Prostate gland (tissue), 2 donors: ENCODE measurements around the gene HDAC4. TPM values are rescaled to one million over a fixed set of nuclear protein-coding genes. Genes with fewer than 3 reads are reported as not detected.

Experiments
- DNase-seq: peaks from one replicate; pipeline ENCODE4 v3.0.0-alpha.2; 2019; ENCODE audit warnings: low spot score
- H3K27ac ChIP-seq, 2 donors: fragments of 200-600 bp; sonication (generic); 2 replicates each; pipeline ENCODE4 v1.5.1; 2017 to 2019
- H3K27me3 ChIP-seq: fragments of 200-600 bp; sonication (generic); replicated peaks from 2 replicates; pipeline ENCODE4 v1.5.1; 2019; ENCODE audit not compliant: insufficient read depth
- H3K36me3 ChIP-seq, 2 donors: fragments of 200-600 bp; sonication (generic); 1 replicate in 1 of 2; 2 replicates in 1 of 2; pipeline versions ENCODE4 v1.5.1 to v1.8.1; 2017 to 2019
- H3K4me1 ChIP-seq: fragments of 200-600 bp; sonication (generic); replicated peaks from 2 replicates; pipeline ENCODE4 v1.5.1; 2019
- H3K4me3 ChIP-seq, 2 donors: fragments of 200-600 bp; sonication (generic); 2 replicates each; pipeline ENCODE4 v1.5.1; 2017 to 2019
- H3K9me3 ChIP-seq: fragments of 200-600 bp; sonication (generic); 2 replicates; pipeline ENCODE4 v1.5.1; 2017
- POLR2A ChIP-seq: fragments of 450-650 bp; IDR thresholded peaks from one replicate; pipeline ENCODE4 v1.6.1; 2016; ENCODE audit warnings: antibody characterized with exemption, mild to moderate bottlenecking
- POLR2AphosphoS5 ChIP-seq: sonication (generic); formaldehyde crosslinking; IDR thresholded peaks from one replicate; pipeline ENCODE4 v1.6.1; 2017; ENCODE audit warnings: antibody characterized with exemption
- WGBS: methylation state at CpG from one replicate; pipeline ENCODE4 v1.1.5; 2018; 5-methylcytosine and 5-hydroxymethylcytosine counted together
- intact Hi-C: fragments of 100-400 bp; cut with DNase I; formaldehyde crosslinking; loops from one replicate; pipeline ENCODE4 v1.14.2; 2022
- total RNA-seq, 2 donors: library from RNA; depleted of rRNA; stranded (reverse); fragments of >200 nt; gene quantifications; one replicate each; pipeline ENCODE4 v1.1.0, GENCODE V29; 2016
- TF ChIP-seq, protein P1 (sequence below), 4 experiments: fragments of 200-600 bp in 2 of 4; fragments of 450-650 bp in 2 of 4; sonication (generic) in 2 of 4; IDR thresholded peaks; 1 replicate in 3 of 4; 2 replicates in 1 of 4; pipeline ENCODE4 v1.5.1; 2016 to 2019; ENCODE audit warnings: antibody characterized with exemption in 4 of 4, mild to moderate bottlenecking in 2 of 4, moderate library complexity in 2 of 4

Gene HDAC4
- total RNA-seq, 2 donors from 2014 or later: 41.8 to 44.2 TPM

DNA sequence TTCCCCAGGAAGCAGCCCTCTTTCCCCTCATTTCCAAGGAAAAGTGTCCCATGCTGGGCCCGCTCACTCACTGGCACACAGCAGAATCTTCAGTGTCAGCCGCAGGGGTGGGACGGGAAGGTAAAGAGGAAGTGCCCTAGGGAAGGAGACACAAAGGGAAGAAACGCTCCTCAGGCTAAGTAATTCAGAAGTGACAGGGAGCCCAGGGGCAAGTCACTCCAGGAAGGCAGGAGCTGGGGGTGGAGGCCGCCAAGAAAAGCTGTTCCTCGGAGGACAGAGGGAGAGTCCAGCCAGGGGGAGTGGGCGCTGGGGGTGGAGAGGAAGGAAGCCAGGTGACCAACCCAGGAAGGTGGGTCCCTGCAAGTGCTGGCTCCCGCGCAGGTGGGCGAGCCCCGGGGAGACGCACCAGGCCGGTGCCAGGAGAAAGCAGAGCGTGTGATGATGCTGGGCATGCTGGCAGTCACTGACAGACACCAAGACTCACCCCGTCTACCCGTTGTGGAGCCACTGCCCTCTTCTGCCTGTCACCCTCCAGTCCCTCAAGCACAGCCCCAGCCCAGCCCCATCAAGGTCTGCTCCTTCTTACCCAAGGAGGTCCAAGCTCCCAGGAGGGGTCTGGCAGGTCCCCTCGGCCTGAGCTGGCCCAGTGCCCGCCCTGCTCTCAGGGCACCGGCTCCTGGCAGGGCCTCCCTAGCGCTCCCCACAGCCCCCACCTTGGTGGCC lies 21.7 kb downstream of the HDAC4 start:
- no peak overlapping the region for H3K4me3 ChIP-seq
- intact Hi-C loops: no loop called here
- no peaks in the 10 kb centered on the region for H3K27me3 ChIP-seq
- no peaks in the 10 kb centered on the region for H3K36me3 ChIP-seq
- no peaks in the 10 kb centered on the region for H3K4me1 ChIP-seq
- TF ChIP-seq POLR2AphosphoS5: no peak
- TF ChIP-seq, protein P1, sequence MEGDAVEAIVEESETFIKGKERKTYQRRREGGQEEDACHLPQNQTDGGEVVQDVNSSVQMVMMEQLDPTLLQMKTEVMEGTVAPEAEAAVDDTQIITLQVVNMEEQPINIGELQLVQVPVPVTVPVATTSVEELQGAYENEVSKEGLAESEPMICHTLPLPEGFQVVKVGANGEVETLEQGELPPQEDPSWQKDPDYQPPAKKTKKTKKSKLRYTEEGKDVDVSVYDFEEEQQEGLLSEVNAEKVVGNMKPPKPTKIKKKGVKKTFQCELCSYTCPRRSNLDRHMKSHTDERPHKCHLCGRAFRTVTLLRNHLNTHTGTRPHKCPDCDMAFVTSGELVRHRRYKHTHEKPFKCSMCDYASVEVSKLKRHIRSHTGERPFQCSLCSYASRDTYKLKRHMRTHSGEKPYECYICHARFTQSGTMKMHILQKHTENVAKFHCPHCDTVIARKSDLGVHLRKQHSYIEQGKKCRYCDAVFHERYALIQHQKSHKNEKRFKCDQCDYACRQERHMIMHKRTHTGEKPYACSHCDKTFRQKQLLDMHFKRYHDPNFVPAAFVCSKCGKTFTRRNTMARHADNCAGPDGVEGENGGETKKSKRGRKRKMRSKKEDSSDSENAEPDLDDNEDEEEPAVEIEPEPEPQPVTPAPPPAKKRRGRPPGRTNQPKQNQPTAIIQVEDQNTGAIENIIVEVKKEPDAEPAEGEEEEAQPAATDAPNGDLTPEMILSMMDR (IDR thresholded peaks at IDR 0.05): no peak
- no peak for TF ChIP-seq POLR2A
- 72% methylated on average over 20 of the region's 20 CpGs for WGBS
- DNase-seq: no peak
- H3K27ac ChIP-seq: no peak overlapping the region
- no peaks in the 10 kb centered on the region for H3K9me3 ChIP-seq

DNA sequence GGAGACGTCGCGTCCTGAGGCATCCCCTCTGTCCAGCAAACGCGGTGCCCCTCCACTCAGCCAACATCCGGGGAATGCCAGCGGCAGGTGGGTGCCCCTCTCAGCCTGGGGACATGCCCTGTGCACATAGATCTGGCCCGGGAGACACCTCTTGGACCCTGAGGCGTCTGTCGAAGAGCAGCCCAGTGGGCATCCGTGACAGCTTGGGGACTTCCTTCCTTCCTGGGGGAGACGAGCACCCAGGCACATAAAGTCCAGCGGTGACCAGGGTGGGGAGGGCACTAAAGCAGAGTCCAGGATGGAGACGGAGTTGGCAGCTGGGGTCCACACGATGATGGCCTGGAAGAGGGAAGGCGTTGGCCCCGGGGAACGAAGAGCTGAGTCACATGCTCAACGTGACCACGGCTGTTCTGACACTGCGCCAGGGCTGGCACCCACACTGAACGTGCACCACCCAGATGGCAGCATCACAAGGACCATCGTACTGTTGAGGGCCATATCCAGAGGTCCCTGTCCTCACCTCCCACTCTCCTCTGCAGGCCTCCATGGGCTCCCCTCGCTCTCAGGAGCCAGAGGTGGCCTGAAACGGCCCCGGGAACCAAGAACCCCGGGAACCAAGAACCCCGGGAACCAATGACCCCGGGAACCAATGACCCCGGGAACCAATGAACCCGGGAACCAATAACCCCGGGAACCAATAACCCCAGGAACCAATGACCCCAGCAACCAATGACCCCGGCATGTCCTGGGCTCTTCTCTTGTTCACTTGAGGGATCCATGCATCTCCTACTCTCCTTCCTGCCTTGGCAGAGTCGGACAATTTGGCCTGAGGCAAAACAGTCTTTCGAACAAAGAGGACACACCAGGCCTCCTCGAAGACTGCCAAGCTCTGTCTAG lies 22.6 kb downstream of the HDAC4 start:
- Histone ChIP-seq H3K4me3 (no peak overlapping the region), H3K27ac (no peak overlapping the region), H3K36me3 (no peaks in the 10 kb centered on the region), H3K27me3 (no peaks in the 10 kb centered on the region), H3K4me1 (no peaks in the 10 kb centered on the region), H3K9me3 (no peaks in the 10 kb centered on the region)
- intact Hi-C loops: no loop called here
- DNase-seq: no peak
- TF ChIP-seq, protein P1 (IDR thresholded peaks at IDR 0.05): no peak
- TF ChIP-seq POLR2AphosphoS5 (no peak), POLR2A (no peak)
- WGBS: 90% methylated on average over 36 of the region's 36 CpGs

DNA sequence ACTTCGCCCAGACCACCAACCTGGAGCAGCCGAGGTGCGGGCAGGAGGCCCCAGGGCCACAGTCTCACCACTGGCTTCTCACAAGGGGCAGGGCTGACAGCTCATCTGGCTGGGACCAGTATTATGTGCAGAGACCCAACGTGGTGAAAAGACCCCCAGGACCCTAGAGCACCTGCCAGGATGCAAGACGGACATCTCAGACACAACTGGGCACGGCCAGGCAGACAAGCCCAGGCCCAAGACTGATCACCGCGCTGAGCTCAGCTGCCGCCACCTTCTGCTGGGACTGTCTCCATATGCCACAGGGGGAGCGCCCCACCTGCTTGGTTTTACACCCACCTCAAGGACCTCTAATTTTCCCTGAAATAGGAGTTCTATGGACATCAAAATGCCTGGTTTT lies 23.2 kb downstream of the HDAC4 start:
- no peaks in the 10 kb centered on the region for H3K4me1 ChIP-seq
- 97% methylated on average over 10 of the region's 10 CpGs for WGBS
- H3K27ac ChIP-seq: no peak overlapping the region
- H3K9me3 ChIP-seq: no peaks in the 10 kb centered on the region
- no peak for DNase-seq
- H3K27me3 ChIP-seq: no peaks in the 10 kb centered on the region
- H3K4me3 ChIP-seq: no peak overlapping the region
- TF ChIP-seq POLR2AphosphoS5 (no peak), POLR2A (no peak)
- TF ChIP-seq, protein P1 (IDR thresholded peaks at IDR 0.05): no peak
- intact Hi-C loops: no loop called here
- no peaks in the 10 kb centered on the region for H3K36me3 ChIP-seq

DNA sequence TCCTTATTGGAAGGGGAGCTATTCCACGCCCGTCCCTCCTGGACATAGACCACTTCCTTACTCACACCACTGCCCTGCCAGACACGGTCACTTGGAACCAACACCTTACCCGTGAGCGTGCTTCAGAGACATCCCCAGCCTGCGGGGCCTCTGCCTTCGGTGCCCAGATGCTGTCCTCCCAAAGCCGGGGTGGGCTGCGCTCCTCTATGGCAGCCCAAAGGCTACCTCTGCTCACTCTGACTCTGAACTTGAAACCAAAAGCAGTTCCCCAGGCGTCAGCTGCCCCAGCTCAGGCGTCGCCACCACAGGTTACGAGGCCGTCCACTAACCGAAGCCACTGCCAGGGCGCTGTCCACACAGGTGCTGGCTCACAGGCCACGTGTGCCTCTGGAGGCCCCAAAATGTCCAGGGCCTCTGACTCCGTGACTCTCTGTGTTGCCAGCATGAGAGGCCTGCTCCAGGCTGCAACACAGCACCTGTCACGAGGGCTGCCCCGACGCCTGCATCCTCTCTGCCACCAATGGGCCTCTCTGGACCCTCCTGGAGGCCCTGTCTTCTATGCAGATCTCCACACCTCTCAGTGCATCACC lies 23.8 kb downstream of the HDAC4 start:
- DNase-seq: no peak
- 93% methylated on average over 21 of the region's 21 CpGs for WGBS
- intact Hi-C loops: no loop called here

More for the DNA sequence above, 23.8 kb downstream of the HDAC4 start:
- no peaks in the 10 kb centered on the region for H3K9me3 ChIP-seq
- H3K4me3 ChIP-seq: no peak overlapping the region
- no peak overlapping the region for H3K27ac ChIP-seq
- no peaks in the 10 kb centered on the region for H3K27me3 ChIP-seq
- no peaks in the 10 kb centered on the region for H3K36me3 ChIP-seq
- TF ChIP-seq, protein P1 (IDR thresholded peaks at IDR 0.05): no peak
- TF ChIP-seq POLR2A: no peak
- no peak for TF ChIP-seq POLR2AphosphoS5
- no peaks in the 10 kb centered on the region for H3K4me1 ChIP-seq
